OCI-M1 (cell line): Measurements from ENCODE around the gene NARS2.
A peak's percentile ranks its signal among the peaks of the same experiment; 100 is the strongest.
"Not testable (repeated sequence)": the region's sequence is repeated elsewhere in the genome, so short reads cannot be mapped to it uniquely, and the experiment has no call there.

Experiments used
- DNase-seq: peaks from one replicate; lab custom pipeline; 2025; lab: John Stamatoyannopoulos, UW

Gene NARS2

GRCh38 chr11:78574386-78575381, at the start of gene NARS2:
Gene NARS2 (minus strand): TSS chr11:78574864. CDS start chr11:78574488, 376 bp downstream.
- DNase-seq, result peak; percentile 100

- no peak for DNase-seq
These were observed 48.0 kb upstream of the NARS2 start for GRCh38 chr11:78622666-78623065.

GRCh38 chr11:78620159-78620558, 45.5 kb upstream of the NARS2 start:
- DNase-seq, result no peak

GRCh38 chr11:78615724-78616123, 41.1 kb upstream of the NARS2 start:
- DNase-seq, result no peak

GRCh38 chr11:78613378-78613813, 38.7 kb upstream of the NARS2 start:
- DNase-seq, result no peak

- DNase-seq, result no peak
These were observed 38.2 kb upstream of the NARS2 start for GRCh38 chr11:78612721-78613377.

- not testable (repeated sequence) for DNase-seq
These were observed 34.7 kb upstream of the NARS2 start for GRCh38 chr11:78609321-78609720.

GRCh38 chr11:78607696-78608095, 33.0 kb upstream of the NARS2 start:
- DNase-seq, result peak; percentile 96

- no peak for DNase-seq
These were observed 32.0 kb upstream of the NARS2 start for GRCh38 chr11:78606667-78607066.

- DNase-seq, result no peak
These were observed 30.6 kb upstream of the NARS2 start for GRCh38 chr11:78605296-78605695.

GRCh38 chr11:78603792-78604191, 29.1 kb upstream of the NARS2 start:
- no peak for DNase-seq

GRCh38 chr11:78602771-78603170, 28.1 kb upstream of the NARS2 start:
- not testable (repeated sequence) for DNase-seq

- DNase-seq, result not testable (repeated sequence)
These were observed 26.4 kb upstream of the NARS2 start for GRCh38 chr11:78601066-78601465.

GRCh38 chr11:78597579-78597978, 22.9 kb upstream of the NARS2 start:
- DNase-seq, result not testable (repeated sequence)

- no peak for DNase-seq
These were observed 20.9 kb upstream of the NARS2 start for GRCh38 chr11:78595436-78596130.

- DNase-seq, result no peak
These were observed 20.1 kb upstream of the NARS2 start for GRCh38 chr11:78594814-78595213.

GRCh38 chr11:78588517-78588916, 13.9 kb upstream of the NARS2 start:
- no peak for DNase-seq

GRCh38 chr11:78587446-78587845, 12.8 kb upstream of the NARS2 start:
- DNase-seq, result no peak

- peak; percentile 90 for DNase-seq
These were observed 11.9 kb upstream of the NARS2 start for GRCh38 chr11:78586452-78587046.

- peak; percentile 75 for DNase-seq
These were observed 9.2 kb upstream of the NARS2 start for GRCh38 chr11:78583889-78584288.

GRCh38 chr11:78577495-78577894, 2.8 kb upstream of the NARS2 start:
- no peak for DNase-seq

GRCh38 chr11:78576549-78577097, 2.0 kb upstream of the NARS2 start:
- DNase-seq, result no peak
